HepG2 (cell line): Measurements from ENCODE around the gene BUB1. TPM values are rescaled to one million over a fixed set of nuclear protein-coding genes. Genes with fewer than 3 reads are reported as not detected.
A peak's percentile ranks its signal among the peaks of the same experiment; 100 is the strongest.

Experiments used
- DMAP1 ChIP-seq: IDR thresholded peaks from 2 replicates; pipeline ENCODE4 v1.6.1; 2016
- FLYWCH1 ChIP-seq: sonication (generic); formaldehyde crosslinking; IDR thresholded peaks from 2 replicates; pipeline ENCODE4 v1.8.1; 2023; ENCODE audit warnings: mild to moderate bottlenecking, missing genetic modification reagents
- IRF2 ChIP-seq: IDR thresholded peaks from 2 replicates; pipeline ENCODE4 v1.6.1; 2018; ENCODE audit warnings: missing genetic modification reagents, missing compliant biosample characterization
- MYNN ChIP-seq: sonication (generic); formaldehyde crosslinking; IDR thresholded peaks from 2 replicates; pipeline ENCODE4 v1.4.0; 2020; ENCODE audit warnings: mild to moderate bottlenecking, low read depth, missing genetic modification reagents
- PAF1 ChIP-seq: IDR thresholded peaks from 2 replicates; pipeline ENCODE4 v1.6.1; 2016; ENCODE audit warnings: missing genetic modification reagents, missing compliant biosample characterization
- POLR2A ChIP-seq, 2 experiments: IDR thresholded peaks; 2 replicates each; pipeline ENCODE4 v1.6.1; 2011; ENCODE audit warnings: low read depth in 2 of 2, low read length in 2 of 2, mild to moderate bottlenecking in 1 of 2, moderate library complexity in 1 of 2; ENCODE audit not compliant: insufficient read depth in 1 of 2
- POLR2AphosphoS5 ChIP-seq: IDR thresholded peaks from 2 replicates; pipeline ENCODE4 v1.6.1; 2012; ENCODE audit warnings: low read depth, low read length
- RBM22 ChIP-seq: fragments of 200-400 bp; formaldehyde crosslinking; optimal IDR thresholded peaks from 2 replicates; pipeline ENCODE3; 2017; ENCODE audit warnings: mild to moderate bottlenecking, low read length, moderate library complexity
- REPIN1 ChIP-seq: sonication (generic); formaldehyde crosslinking; IDR thresholded peaks from 2 replicates; pipeline ENCODE4 v1.8.0; 2022; ENCODE audit warnings: missing genetic modification reagents, low read depth, mild to moderate bottlenecking, borderline replicate concordance
- SMAD9 ChIP-seq: sonication (generic); formaldehyde crosslinking; IDR thresholded peaks from 2 replicates; pipeline ENCODE4 v1.5.1; 2020; ENCODE audit warnings: mild to moderate bottlenecking, missing genetic modification reagents
- SMARCE1 ChIP-seq: fragments of 450-650 bp; IDR thresholded peaks from 2 replicates; pipeline ENCODE4 v1.6.1; 2017; ENCODE audit warnings: borderline replicate concordance
- SRY ChIP-seq: sonication (generic); formaldehyde crosslinking; IDR thresholded peaks from 2 replicates; pipeline ENCODE4 v1.8.0; 2022; ENCODE audit warnings: mild to moderate bottlenecking, missing genetic modification reagents
- STAG1 ChIP-seq: sonication (generic); formaldehyde crosslinking; IDR thresholded peaks from 2 replicates; pipeline ENCODE4 v1.4.0; 2020; ENCODE audit warnings: missing genetic modification reagents
- ZMAT3 ChIP-seq: sonication (generic); formaldehyde crosslinking; conservative IDR thresholded peaks from 2 replicates; pipeline ENCODE4 v1.7.0; 2021; ENCODE audit warnings: missing genetic modification reagents
- ZNF232 ChIP-seq: sonication (generic); formaldehyde crosslinking; IDR thresholded peaks from 2 replicates; pipeline ENCODE4 v1.4.0; 2020; ENCODE audit warnings: missing genetic modification reagents, borderline replicate concordance
- ZNF572 ChIP-seq: sonication (generic); formaldehyde crosslinking; IDR thresholded peaks from 2 replicates; pipeline ENCODE4 v1.5.1; 2020; ENCODE audit warnings: mild to moderate bottlenecking, missing genetic modification reagents
- polyA plus RNA-seq, 8 experiments: library from polyadenylated mRNA; depleted of rRNA in 3 of 8; stranded (reverse) in 7 of 8; unstranded in 1 of 8; fragments of >200 nt; fragmentation: Illumina TruSeq in 4 of 8; extraction: Trizol in 4 of 8; gene quantifications; 2 replicates each; pipeline versions ENCODE4 v1.2.1 to v1.2.3, GENCODE V29; 2011 to 2016; ENCODE audit warnings: low read depth in 4 of 8, missing spikeins in 1 of 8, mixed read lengths in 1 of 8; ENCODE audit not compliant: insufficient read depth in 1 of 8
- total RNA-seq, 5 experiments: library from RNA; depleted of rRNA; stranded (reverse); fragments of >200 nt; fragmentation: Illumina TruSeq; extraction: Trizol; gene quantifications; 2 replicates each; pipeline ENCODE4 v1.2.3, GENCODE V29; 2016; ENCODE audit warnings: low read depth in 1 of 5
- TF ChIP-seq, protein P1 (sequence below): sonication (generic); formaldehyde crosslinking; IDR thresholded peaks from 2 replicates; pipeline ENCODE4 v1.5.1; 2020; ENCODE audit warnings: missing genetic modification reagents, mild to moderate bottlenecking, borderline replicate concordance
- TF ChIP-seq, protein P2 (sequence below): sonication (generic); formaldehyde crosslinking; IDR thresholded peaks from 2 replicates; pipeline ENCODE4 v1.4.0; 2020; ENCODE audit warnings: missing genetic modification reagents
- TF ChIP-seq, protein P3 (sequence below): sonication (generic); formaldehyde crosslinking; IDR thresholded peaks from 2 replicates; pipeline ENCODE4 v1.5.0; 2020; ENCODE audit warnings: missing genetic modification reagents
- TF ChIP-seq, protein P4 (sequence below): sonication (generic); formaldehyde crosslinking; IDR thresholded peaks from 2 replicates; pipeline ENCODE4 v1.4.0; 2020; ENCODE audit warnings: missing genetic modification reagents, borderline replicate concordance

Gene BUB1
- total and polyA plus RNA-seq, 2 of the 13 experiments (the other 11 are each of a cell fraction or from before 2014, with no cell fraction given) = 27.8 to 52.6 TPM

DNA sequence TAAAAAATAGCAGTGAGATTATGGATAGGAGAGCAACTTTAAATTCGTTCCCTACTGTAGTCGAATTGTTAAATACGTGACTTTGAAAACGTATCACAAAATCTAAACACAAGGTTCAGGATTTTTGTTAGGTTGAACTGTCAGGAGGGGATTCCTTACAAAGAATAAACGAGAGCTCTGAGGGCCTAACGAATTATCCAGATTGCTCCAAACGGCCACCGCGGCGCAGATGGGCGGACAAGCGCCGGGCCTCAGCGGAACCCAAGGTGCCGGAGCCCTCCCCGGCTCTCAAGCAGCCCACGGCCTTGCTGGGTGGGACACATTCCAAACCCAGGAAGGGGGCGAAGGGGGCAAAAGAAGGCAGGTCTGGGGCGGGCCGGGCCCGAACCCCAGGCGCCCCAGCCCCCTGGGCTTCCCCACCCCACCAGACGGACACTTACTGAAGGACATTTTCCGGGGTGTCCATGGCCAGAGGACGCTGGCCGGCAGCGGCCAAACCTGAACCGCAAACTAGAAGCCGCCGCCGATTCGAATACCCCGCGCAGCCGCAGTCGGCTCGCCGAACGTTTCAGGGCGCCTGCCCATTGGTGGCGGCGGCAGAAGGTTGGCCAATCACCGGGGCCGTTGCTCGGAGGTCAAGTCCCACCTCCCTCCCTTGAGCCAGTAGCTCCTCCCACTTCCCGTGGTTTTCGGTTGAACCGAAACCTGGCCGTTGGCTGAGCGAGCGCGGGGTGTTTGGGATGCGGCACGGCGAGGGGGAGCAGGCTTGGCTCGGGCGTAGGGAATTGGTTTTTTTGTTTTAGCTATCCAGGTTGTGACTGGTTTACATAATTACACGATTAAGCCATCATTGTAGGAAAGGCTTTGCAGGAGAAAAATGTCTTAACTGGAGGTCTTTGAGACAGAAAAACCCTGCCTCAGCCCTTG is at the start of gene BUB1 (continued):
- TF ChIP-seq, protein P1, sequence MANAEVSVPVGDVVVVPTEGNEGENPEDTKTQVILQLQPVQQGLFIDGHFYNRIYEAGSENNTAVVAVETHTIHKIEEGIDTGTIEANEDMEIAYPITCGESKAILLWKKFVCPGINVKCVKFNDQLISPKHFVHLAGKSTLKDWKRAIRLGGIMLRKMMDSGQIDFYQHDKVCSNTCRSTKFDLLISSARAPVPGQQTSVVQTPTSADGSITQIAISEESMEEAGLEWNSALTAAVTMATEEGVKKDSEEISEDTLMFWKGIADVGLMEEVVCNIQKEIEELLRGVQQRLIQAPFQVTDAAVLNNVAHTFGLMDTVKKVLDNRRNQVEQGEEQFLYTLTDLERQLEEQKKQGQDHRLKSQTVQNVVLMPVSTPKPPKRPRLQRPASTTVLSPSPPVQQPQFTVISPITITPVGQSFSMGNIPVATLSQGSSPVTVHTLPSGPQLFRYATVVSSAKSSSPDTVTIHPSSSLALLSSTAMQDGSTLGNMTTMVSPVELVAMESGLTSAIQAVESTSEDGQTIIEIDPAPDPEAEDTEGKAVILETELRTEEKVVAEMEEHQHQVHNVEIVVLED (CRISPR knock-in tag) = peak; percentile 78; the same call in 1 of the 2 replicates
- TF ChIP-seq SMARCE1 (no peak), ZNF232 (CRISPR knock-in tag) (no peak), SRY (CRISPR knock-in tag) (no peak; the same call in 1 of the 2 replicates), FLYWCH1 (peak; percentile 58; the same call in 1 of the 2 replicates), IRF2 (peak; percentile 93), ZMAT3 (CRISPR knock-in tag) (0 out of 2 replicates have a peak, but pooled peaks have one; percentile 29), ZNF572 (CRISPR knock-in tag) (no peak), REPIN1 (CRISPR knock-in tag) (peak; percentile 86; the same call in 1 of the 2 replicates), POLR2A (IDR thresholded peaks at IDR 0.05; ENCODE audit: insufficient read depth in 1 of 2, low read depth in 2 of 2, low read length in 2 of 2) (peak; percentile 81 to 94), RBM22 (no peak), MYNN (CRISPR knock-in tag) (no peak), SMAD9 (no peak), PAF1 (no peak), STAG1 (no peak), POLR2AphosphoS5 (peak; percentile 98), DMAP1 (CRISPR knock-in tag) (peak; percentile 92)
- TF ChIP-seq, protein P2, sequence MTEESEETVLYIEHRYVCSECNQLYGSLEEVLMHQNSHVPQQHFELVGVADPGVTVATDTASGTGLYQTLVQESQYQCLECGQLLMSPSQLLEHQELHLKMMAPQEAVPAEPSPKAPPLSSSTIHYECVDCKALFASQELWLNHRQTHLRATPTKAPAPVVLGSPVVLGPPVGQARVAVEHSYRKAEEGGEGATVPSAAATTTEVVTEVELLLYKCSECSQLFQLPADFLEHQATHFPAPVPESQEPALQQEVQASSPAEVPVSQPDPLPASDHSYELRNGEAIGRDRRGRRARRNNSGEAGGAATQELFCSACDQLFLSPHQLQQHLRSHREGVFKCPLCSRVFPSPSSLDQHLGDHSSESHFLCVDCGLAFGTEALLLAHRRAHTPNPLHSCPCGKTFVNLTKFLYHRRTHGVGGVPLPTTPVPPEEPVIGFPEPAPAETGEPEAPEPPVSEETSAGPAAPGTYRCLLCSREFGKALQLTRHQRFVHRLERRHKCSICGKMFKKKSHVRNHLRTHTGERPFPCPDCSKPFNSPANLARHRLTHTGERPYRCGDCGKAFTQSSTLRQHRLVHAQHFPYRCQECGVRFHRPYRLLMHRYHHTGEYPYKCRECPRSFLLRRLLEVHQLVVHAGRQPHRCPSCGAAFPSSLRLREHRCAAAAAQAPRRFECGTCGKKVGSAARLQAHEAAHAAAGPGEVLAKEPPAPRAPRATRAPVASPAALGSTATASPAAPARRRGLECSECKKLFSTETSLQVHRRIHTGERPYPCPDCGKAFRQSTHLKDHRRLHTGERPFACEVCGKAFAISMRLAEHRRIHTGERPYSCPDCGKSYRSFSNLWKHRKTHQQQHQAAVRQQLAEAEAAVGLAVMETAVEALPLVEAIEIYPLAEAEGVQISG (CRISPR knock-in tag) = peak; percentile 66
- TF ChIP-seq, protein P3, sequence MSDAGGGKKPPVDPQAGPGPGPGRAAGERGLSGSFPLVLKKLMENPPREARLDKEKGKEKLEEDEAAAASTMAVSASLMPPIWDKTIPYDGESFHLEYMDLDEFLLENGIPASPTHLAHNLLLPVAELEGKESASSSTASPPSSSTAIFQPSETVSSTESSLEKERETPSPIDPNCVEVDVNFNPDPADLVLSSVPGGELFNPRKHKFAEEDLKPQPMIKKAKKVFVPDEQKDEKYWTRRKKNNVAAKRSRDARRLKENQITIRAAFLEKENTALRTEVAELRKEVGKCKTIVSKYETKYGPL (CRISPR knock-in tag) = no peak
- TF ChIP-seq, protein P4, sequence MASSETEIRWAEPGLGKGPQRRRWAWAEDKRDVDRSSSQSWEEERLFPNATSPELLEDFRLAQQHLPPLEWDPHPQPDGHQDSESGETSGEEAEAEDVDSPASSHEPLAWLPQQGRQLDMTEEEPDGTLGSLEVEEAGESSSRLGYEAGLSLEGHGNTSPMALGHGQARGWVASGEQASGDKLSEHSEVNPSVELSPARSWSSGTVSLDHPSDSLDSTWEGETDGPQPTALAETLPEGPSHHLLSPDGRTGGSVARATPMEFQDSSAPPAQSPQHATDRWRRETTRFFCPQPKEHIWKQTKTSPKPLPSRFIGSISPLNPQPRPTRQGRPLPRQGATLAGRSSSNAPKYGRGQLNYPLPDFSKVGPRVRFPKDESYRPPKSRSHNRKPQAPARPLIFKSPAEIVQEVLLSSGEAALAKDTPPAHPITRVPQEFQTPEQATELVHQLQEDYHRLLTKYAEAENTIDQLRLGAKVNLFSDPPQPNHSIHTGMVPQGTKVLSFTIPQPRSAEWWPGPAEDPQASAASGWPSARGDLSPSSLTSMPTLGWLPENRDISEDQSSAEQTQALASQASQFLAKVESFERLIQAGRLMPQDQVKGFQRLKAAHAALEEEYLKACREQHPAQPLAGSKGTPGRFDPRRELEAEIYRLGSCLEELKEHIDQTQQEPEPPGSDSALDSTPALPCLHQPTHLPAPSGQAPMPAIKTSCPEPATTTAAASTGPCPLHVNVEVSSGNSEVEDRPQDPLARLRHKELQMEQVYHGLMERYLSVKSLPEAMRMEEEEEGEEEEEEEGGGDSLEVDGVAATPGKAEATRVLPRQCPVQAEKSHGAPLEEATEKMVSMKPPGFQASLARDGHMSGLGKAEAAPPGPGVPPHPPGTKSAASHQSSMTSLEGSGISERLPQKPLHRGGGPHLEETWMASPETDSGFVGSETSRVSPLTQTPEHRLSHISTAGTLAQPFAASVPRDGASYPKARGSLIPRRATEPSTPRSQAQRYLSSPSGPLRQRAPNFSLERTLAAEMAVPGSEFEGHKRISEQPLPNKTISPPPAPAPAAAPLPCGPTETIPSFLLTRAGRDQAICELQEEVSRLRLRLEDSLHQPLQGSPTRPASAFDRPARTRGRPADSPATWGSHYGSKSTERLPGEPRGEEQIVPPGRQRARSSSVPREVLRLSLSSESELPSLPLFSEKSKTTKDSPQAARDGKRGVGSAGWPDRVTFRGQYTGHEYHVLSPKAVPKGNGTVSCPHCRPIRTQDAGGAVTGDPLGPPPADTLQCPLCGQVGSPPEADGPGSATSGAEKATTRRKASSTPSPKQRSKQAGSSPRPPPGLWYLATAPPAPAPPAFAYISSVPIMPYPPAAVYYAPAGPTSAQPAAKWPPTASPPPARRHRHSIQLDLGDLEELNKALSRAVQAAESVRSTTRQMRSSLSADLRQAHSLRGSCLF (CRISPR knock-in tag) = no peak; the same call in 1 of the 2 replicates
